Ectodermal cell (in vitro differentiated cells): ENCODE data around the gene PIP5K1B.

Source experiments
- H3K27ac ChIP-seq: 2 replicates; pipeline ENCODE4 v1.7.0; 2013; ENCODE audit warnings: mild to moderate bottlenecking, low read depth, low read length; ENCODE audit not compliant: insufficient read depth, poor library complexity, severe bottlenecking
- H3K27me3 ChIP-seq: 2 replicates; pipeline ENCODE4 v1.7.0; 2013; ENCODE audit warnings: mild to moderate bottlenecking, low read length; ENCODE audit not compliant: insufficient read depth, control insufficient read depth, poor library complexity, severe bottlenecking
- H3K36me3 ChIP-seq: one replicate; pipeline ENCODE4 v1.7.0; 2013; ENCODE audit warnings: low read length; ENCODE audit not compliant: control insufficient read depth, insufficient read depth
- H3K4me1 ChIP-seq: one replicate; pipeline ENCODE4 v1.7.0; 2013; ENCODE audit warnings: low read length; ENCODE audit not compliant: control insufficient read depth, insufficient read depth
- H3K4me3 ChIP-seq: 2 replicates; pipeline ENCODE4 v1.7.0; 2013; ENCODE audit warnings: low read depth, low read length, control low read depth; ENCODE audit not compliant: insufficient read depth
- H3K9me3 ChIP-seq: 2 replicates; pipeline ENCODE4 v1.7.0; 2013; ENCODE audit warnings: mild to moderate bottlenecking, low read length, moderate library complexity; ENCODE audit not compliant: control insufficient read depth
- WGBS, 2 experiments: methylation state at CpG; one replicate each; pipeline ENCODE4 v1.1.7; 2013; ENCODE audit warnings: missing lambda C conversion rate in 2 of 2; 5-methylcytosine and 5-hydroxymethylcytosine counted together

Gene PIP5K1B

GRCh38 chr9:69018737-69019136 is 313.7 kb downstream of the PIP5K1B start:
- H3K36me3 ChIP-seq, result no peaks in the 10 kb centered on the region
- no peaks in the 10 kb centered on the region for H3K4me1 ChIP-seq
- no peak overlapping the region for H3K27ac ChIP-seq
- H3K27me3 ChIP-seq, result no peaks in the 10 kb centered on the region
- WGBS, 2 experiments, result 69 to 73% methylated on average over 5 of the region's 5 CpGs
- H3K9me3 ChIP-seq, result no peaks in the 10 kb centered on the region
- no peak overlapping the region for H3K4me3 ChIP-seq

- Histone ChIP-seq H3K27me3 (no peaks in the 10 kb centered on the region), H3K36me3 (no peaks in the 10 kb centered on the region)
- WGBS, 2 experiments, result 87 to 90% methylated on average over 3 of the region's 3 CpGs
These were observed 314.8 kb downstream of the PIP5K1B start for GRCh38 chr9:69019808-69020207.

GRCh38 chr9:69020301-69021145 is 315.5 kb downstream of the PIP5K1B start:
- H3K27me3 ChIP-seq, result no peaks in the 10 kb centered on the region
- no peaks in the 10 kb centered on the region for H3K4me1 ChIP-seq
- H3K9me3 ChIP-seq, result no peaks in the 10 kb centered on the region
- WGBS, 2 experiments, result 82 to 93% methylated on average over 8 of the region's 8 CpGs
- no peak overlapping the region for H3K4me3 ChIP-seq
- H3K27ac ChIP-seq, result no peak overlapping the region
- no peaks in the 10 kb centered on the region for H3K36me3 ChIP-seq

More at GRCh38 chr9:69019808-69020207, 314.8 kb downstream of the PIP5K1B start:
- H3K27ac ChIP-seq, result no peak overlapping the region
- no peaks in the 10 kb centered on the region for H3K4me1 ChIP-seq
- no peaks in the 10 kb centered on the region for H3K9me3 ChIP-seq
- no peak overlapping the region for H3K4me3 ChIP-seq

GRCh38 chr9:69023650-69024049 is 318.6 kb downstream of the PIP5K1B start:
- Histone ChIP-seq H3K4me3 (no peak overlapping the region), H3K27me3 (no peaks in the 10 kb centered on the region), H3K36me3 (no peaks in the 10 kb centered on the region), H3K4me1 (no peaks in the 10 kb centered on the region), H3K9me3 (no peaks in the 10 kb centered on the region), H3K27ac (no peak overlapping the region)
- 72 to 76% methylated on average over 7 of the region's 7 CpGs for WGBS, 2 experiments

GRCh38 chr9:69027355-69028097 is 322.5 kb downstream of the PIP5K1B start:
- no peaks in the 10 kb centered on the region for H3K27me3 ChIP-seq
- H3K27ac ChIP-seq, result no peak overlapping the region
- no peaks in the 10 kb centered on the region for H3K9me3 ChIP-seq
- no peak overlapping the region for H3K4me3 ChIP-seq
- 59 to 63% methylated on average over 5 of the region's 5 CpGs for WGBS, 2 experiments
- no peaks in the 10 kb centered on the region for H3K36me3 ChIP-seq
- no peaks in the 10 kb centered on the region for H3K4me1 ChIP-seq

GRCh38 chr9:69028754-69029153 is 323.7 kb downstream of the PIP5K1B start:
- Histone ChIP-seq H3K27me3 (no peaks in the 10 kb centered on the region), H3K27ac (no peak overlapping the region), H3K4me1 (no peaks in the 10 kb centered on the region), H3K9me3 (no peaks in the 10 kb centered on the region), H3K36me3 (no peaks in the 10 kb centered on the region), H3K4me3 (no peak overlapping the region)
- WGBS, 2 experiments, result 90 to 96% methylated on average over 2 of the region's 2 CpGs

GRCh38 chr9:69029535-69029934 is 324.5 kb downstream of the PIP5K1B start:
- Histone ChIP-seq H3K36me3 (no peaks in the 10 kb centered on the region), H3K27ac (no peak overlapping the region), H3K4me1 (no peaks in the 10 kb centered on the region), H3K4me3 (no peak overlapping the region), H3K27me3 (no peaks in the 10 kb centered on the region), H3K9me3 (no peaks in the 10 kb centered on the region)

GRCh38 chr9:69030851-69031645 is 326.0 kb downstream of the PIP5K1B start:
- H3K4me1 ChIP-seq, result no peaks in the 10 kb centered on the region
- WGBS, 2 experiments, result 75 to 83% methylated on average over 1 of the region's 1 CpG
- H3K4me3 ChIP-seq, result no peak overlapping the region
- H3K27me3 ChIP-seq, result no peaks in the 10 kb centered on the region
- no peaks in the 10 kb centered on the region for H3K9me3 ChIP-seq
- H3K36me3 ChIP-seq, result no peaks in the 10 kb centered on the region
- H3K27ac ChIP-seq, result no peak overlapping the region

- WGBS, 2 experiments, result 80 to 92% methylated on average over 2 of the region's 2 CpGs
- Histone ChIP-seq H3K4me1 (no peaks in the 10 kb centered on the region), H3K4me3 (no peak overlapping the region), H3K9me3 (no peaks in the 10 kb centered on the region), H3K27me3 (no peaks in the 10 kb centered on the region), H3K36me3 (no peaks in the 10 kb centered on the region), H3K27ac (no peak overlapping the region)
These were observed 329.0 kb downstream of the PIP5K1B start for GRCh38 chr9:69034071-69034470.
